Liver (tissue), 9 donors: Measurements from ENCODE around the gene P2RY6. TPM values are rescaled to one million over a fixed set of nuclear protein-coding genes. Genes with fewer than 3 reads are reported as not detected.

ENCODE experiments used
- DNase-seq: peaks from one replicate; pipeline ENCODE4 v3.0.0-alpha.2; 2017; ENCODE audit warnings: low spot score
- H3K27ac ChIP-seq, 2 donors: one replicate each; pipeline ENCODE4 v1.7.0; 2013; ENCODE audit warnings: inconsistent platforms in 2 of 2, low read length in 2 of 2, control low read depth in 1 of 2, low read depth in 1 of 2, mild to moderate bottlenecking in 1 of 2
- H3K27me3 ChIP-seq, 4 donors: one replicate each; pipeline versions ENCODE4 v1.6.1 to v1.7.0; 2013; ENCODE audit warnings: low read length in 3 of 4, inconsistent platforms in 1 of 4, mild to moderate bottlenecking in 1 of 4, moderate library complexity in 1 of 4; ENCODE audit not compliant: control insufficient read depth in 4 of 4, insufficient read depth in 4 of 4
- H3K36me3 ChIP-seq, 4 donors: one replicate each; pipeline versions ENCODE4 v1.6.1 to v1.7.0; 2013; ENCODE audit warnings: low read length in 3 of 4, mild to moderate bottlenecking in 3 of 4, low read depth in 1 of 4, moderate library complexity in 1 of 4; ENCODE audit not compliant: control insufficient read depth in 4 of 4, insufficient read depth in 3 of 4
- H3K4me1 ChIP-seq, 4 donors: one replicate each; pipeline versions ENCODE4 v1.6.1 to v1.7.0; 2013; ENCODE audit warnings: low read length in 3 of 4, mild to moderate bottlenecking in 3 of 4, moderate library complexity in 1 of 4; ENCODE audit not compliant: control insufficient read depth in 4 of 4, insufficient read depth in 4 of 4
- H3K4me3 ChIP-seq, 3 donors: one replicate each; pipeline versions ENCODE4 v1.6.1 to v1.7.0; 2013; ENCODE audit warnings: low read length in 3 of 3, control low read depth in 1 of 3, low read depth in 1 of 3, mild to moderate bottlenecking in 1 of 3
- H3K9ac ChIP-seq, 2 donors: one replicate each; pipeline ENCODE4 v1.7.0; 2013; ENCODE audit warnings: low read length in 2 of 2, mild to moderate bottlenecking in 2 of 2, moderate library complexity in 2 of 2, control low read depth in 1 of 2, low read depth in 1 of 2
- H3K9me3 ChIP-seq, 4 donors: one replicate each; pipeline versions ENCODE4 v1.6.1 to v1.7.0; 2013; ENCODE audit warnings: low read length in 3 of 4; ENCODE audit not compliant: control insufficient read depth in 4 of 4
- ATF3 ChIP-seq: IDR thresholded peaks from 2 replicates; pipeline ENCODE4 v1.6.1; 2016; ENCODE audit warnings: antibody characterized with exemption
- FOXA1 ChIP-seq: IDR thresholded peaks from 2 replicates; pipeline ENCODE4 v1.6.1; 2016; ENCODE audit warnings: antibody characterized with exemption
- FOXA2 ChIP-seq: IDR thresholded peaks from 2 replicates; pipeline ENCODE4 v1.6.1; 2016; ENCODE audit warnings: antibody characterized with exemption
- HNF4A ChIP-seq, 2 donors: conservative IDR thresholded peaks; 2 replicates each; pipeline ENCODE4 v1.6.1; 2016; ENCODE audit warnings: antibody characterized with exemption in 2 of 2, mild to moderate bottlenecking in 2 of 2
- HNF4G ChIP-seq: IDR thresholded peaks from 2 replicates; pipeline ENCODE4 v1.6.1; 2016; ENCODE audit warnings: antibody characterized with exemption
- MAX ChIP-seq: IDR thresholded peaks from 2 replicates; pipeline ENCODE4 v1.6.1; 2016; ENCODE audit warnings: antibody characterized with exemption
- NR2F2 ChIP-seq: IDR thresholded peaks from 2 replicates; pipeline ENCODE4 v1.6.1; 2016; ENCODE audit warnings: antibody characterized with exemption
- RAD21 ChIP-seq, 2 donors: IDR thresholded peaks; 2 replicates each; pipeline ENCODE4 v1.6.1; 2016; ENCODE audit warnings: antibody characterized with exemption in 2 of 2, mild to moderate bottlenecking in 2 of 2
- REST ChIP-seq: IDR thresholded peaks from 2 replicates; pipeline ENCODE4 v1.6.1; 2016; ENCODE audit warnings: antibody characterized with exemption, mild to moderate bottlenecking
- TAF1 ChIP-seq: conservative IDR thresholded peaks from 2 replicates; pipeline ENCODE4 v1.6.1; 2016; ENCODE audit warnings: antibody characterized with exemption, mild to moderate bottlenecking
- YY1 ChIP-seq: IDR thresholded peaks from 2 replicates; pipeline ENCODE4 v1.6.1; 2016; ENCODE audit warnings: antibody characterized with exemption, mild to moderate bottlenecking
- ZBTB33 ChIP-seq: IDR thresholded peaks from 2 replicates; pipeline ENCODE4 v1.6.1; 2016; ENCODE audit warnings: antibody characterized with exemption
- WGBS: extraction: QIAGEN DNeasy Blood & Tissue Kit; methylation state at CpG from one replicate; pipeline ENCODE4 v1.1.7; 2013; 5-methylcytosine and 5-hydroxymethylcytosine counted together
- polyA plus RNA-seq, 2 donors: library from polyadenylated mRNA; stranded (reverse) in 1 of 2; unstranded in 1 of 2; fragments of 200-250 nt in 1 of 2; fragments of >200 nt in 1 of 2; fragmentation: Nextera tagmentation in 1 of 2; extraction: Ambion mirVana in 1 of 2; gene quantifications; one replicate each; pipeline versions ENCODE4 v1.2.1 to v1.2.3, GENCODE V29; 2013 to 2015
- total RNA-seq, 2 donors: library from RNA; depleted of rRNA; stranded (reverse); fragments of >200 nt; gene quantifications; one replicate each; pipeline ENCODE4 v1.2.3, GENCODE V29; 2014
- donor health status: healthy.
- donor health status: healthy.
- donor health status: healthy.
- donor health status: healthy.
- donor health status: healthy.

Gene P2RY6
- total and polyA plus RNA-seq, 4 donors = 0.21 to 1.3 (median 0.78) TPM

GRCh38 chr11:73268671-73269271 is 3.4 kb upstream of the P2RY6 start:
- no peak for DNase-seq
- H3K27ac ChIP-seq = no peak overlapping the region
- WGBS = 90% methylated on average over 8 of the region's 8 CpGs

More at GRCh38 chr11:73268671-73269271, 3.4 kb upstream of the P2RY6 start:
- peaks cover 0 to 3% (median 0%) of the 10 kb centered on the region in 4 donors for H3K4me1 ChIP-seq
- peaks cover 0 to 5% (median 2%) of the 10 kb centered on the region in 4 donors for H3K27me3 ChIP-seq
- H3K4me3 ChIP-seq = no peak overlapping the region
- no peak overlapping the region for H3K9ac ChIP-seq
- no peaks in the 10 kb centered on the region for H3K36me3 ChIP-seq
- no peaks in the 10 kb centered on the region for H3K9me3 ChIP-seq
- no peak for TF ChIP-seq TAF1
- TF ChIP-seq MAX = no peak
- TF ChIP-seq HNF4G = no peak
- no peak for TF ChIP-seq YY1
- no peak for TF ChIP-seq FOXA1
- no peak for TF ChIP-seq RAD21 (IDR thresholded peaks at IDR 0.05)
- no peak for TF ChIP-seq ATF3
- no peak for TF ChIP-seq NR2F2
- no peak for TF ChIP-seq HNF4A (conservative IDR thresholded peaks at IDR 0.05)
- TF ChIP-seq ZBTB33 = no peak
- no peak for TF ChIP-seq REST
- TF ChIP-seq FOXA2 = no peak
